GM19452 (cell line): ENCODE results near the gene RBFOX2.

Source experiments
- ATAC-seq: cut with Tn5 transposase; IDR thresholded peaks from one replicate; pipeline ENCODE4 v1.9.1; 2021; ENCODE audit not compliant: unreplicated experiment

Gene RBFOX2

GRCh38 chr22:35873426-35873825 lies 155.2 kb downstream of the RBFOX2 start:
- ATAC-seq: no peak

GRCh38 chr22:35872451-35872850 lies 156.2 kb downstream of the RBFOX2 start:
- no peak for ATAC-seq

DNA sequence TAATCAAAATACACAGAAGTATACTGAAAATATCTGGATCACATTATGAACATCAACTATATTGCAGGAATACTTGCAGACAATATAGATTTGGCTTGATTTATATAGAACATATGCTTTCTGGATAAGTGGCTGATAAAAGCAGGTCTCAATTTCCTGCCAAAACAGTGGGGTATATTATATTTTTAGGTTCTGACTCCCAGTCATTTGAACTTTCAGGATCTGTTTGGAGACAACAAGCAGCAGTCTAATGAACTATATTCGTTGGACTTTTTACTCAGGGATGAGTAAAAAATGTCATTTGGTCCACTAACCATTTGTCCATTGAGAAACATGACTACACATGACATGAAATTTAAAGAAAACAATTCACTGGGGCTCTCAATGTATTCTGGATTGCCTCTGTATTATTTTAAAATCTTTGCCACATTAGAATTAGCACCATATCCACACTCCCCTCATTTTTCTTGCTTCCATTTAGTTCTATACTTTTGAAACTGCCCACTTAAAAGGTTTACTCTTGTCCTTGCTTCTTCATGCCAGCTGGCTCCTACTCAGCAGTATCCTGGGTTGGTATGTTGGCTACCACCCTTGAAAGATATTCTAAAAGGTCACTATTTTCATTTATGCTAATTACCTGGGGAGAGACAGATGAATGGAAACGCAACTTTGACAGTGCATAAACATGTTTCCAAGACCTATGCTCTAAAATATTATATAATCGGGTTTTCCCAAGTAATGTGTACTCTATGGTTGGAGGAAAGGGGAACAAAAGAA lies 157.9 kb downstream of the RBFOX2 start:
- ATAC-seq: no peak

- no peak for ATAC-seq
Measured at GRCh38 chr22:35868938-35869337, 159.7 kb downstream of the RBFOX2 start.

DNA sequence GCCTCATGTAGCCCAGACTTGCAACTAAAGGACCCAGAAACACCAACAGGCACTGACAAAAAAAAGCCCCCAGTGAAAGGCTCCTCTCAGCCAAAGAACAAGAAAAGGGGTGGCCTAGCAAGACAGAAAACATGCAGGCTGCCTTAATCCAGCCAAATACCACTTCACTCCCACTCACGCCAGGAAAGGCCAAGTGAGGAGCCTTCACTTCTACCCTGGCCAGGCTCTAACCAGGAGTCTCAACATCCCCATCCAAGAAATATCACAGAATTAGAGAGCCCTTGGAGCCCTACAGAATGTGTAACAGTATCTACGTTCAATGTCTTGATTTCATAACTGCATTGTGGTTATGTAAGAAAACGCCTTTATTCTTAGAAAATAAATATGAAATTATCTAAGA lies 162.0 kb downstream of the RBFOX2 start:
- ATAC-seq: no peak

DNA sequence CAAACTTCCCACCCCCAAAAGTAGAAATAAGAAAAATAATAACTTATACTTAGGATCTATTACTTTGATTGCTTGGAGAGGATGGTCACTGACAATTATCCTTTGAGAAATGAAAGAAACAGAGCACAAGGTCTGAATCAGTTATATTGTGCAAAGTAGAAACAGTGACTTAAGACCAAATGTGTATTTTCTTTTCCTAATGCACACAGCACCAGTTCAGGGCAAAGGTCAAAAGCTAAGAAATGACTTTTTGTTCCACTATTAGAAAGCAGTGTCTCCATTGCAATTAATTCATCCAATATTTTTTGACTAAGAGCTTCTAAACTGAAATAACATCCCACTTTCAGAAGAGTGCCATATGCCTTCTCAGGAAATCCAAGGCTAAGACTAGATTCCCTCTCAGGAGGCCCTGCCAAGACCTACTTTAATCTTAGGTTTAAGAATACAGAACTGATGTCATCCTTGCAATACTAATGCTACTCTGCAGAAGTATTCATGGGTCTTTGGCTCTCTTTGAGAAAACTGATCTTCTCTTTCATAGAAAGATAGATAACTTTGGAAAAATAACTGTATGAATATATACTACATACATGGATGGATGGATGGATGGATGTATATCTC lies 164.0 kb downstream of the RBFOX2 start:
- no peak for ATAC-seq

DNA sequence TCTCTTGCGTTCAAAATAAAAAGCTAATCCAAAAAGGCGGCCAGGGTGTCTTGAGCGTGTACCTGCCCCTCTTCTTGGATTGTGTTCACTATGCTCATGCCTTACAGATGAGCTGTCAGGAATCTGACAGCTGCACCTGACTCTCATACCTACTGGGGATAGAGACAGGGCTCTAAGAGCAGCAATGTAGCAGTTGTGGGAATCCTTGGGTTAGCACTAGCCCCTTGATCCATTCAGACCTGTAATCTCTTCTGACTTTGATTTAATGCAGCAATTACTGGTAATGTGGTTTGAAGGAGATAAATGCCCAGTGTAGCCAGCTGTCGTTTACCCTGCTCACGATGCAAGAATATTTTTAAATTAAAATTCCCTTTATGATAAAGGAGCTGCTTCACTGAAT lies 165.2 kb downstream of the RBFOX2 start:
- ATAC-seq: no peak

GRCh38 chr22:35862697-35863096 lies 165.9 kb downstream of the RBFOX2 start:
- ATAC-seq: no peak

DNA sequence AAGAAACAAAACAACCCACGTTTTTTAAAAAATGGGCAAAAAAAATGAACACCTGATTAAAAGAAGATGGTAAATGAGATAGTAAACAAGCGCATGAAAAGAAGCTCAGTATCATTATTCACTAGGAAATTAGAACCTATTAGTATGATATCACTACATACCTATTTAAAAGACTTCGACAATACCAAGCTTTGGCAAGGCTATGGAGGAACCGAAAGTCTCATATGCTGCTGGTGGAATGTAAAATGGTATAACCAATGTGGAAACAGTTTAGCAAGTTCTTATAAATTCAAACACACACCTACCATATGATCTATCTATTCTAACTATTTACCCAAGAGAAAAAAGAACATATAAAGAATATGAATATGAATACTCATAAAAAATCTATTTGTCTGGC lies 167.2 kb downstream of the RBFOX2 start:
- ATAC-seq: no peak

GRCh38 chr22:35860837-35861236 lies 167.8 kb downstream of the RBFOX2 start:
- no peak for ATAC-seq

- ATAC-seq: no peak
Measured at GRCh38 chr22:35860087-35860733, 168.4 kb downstream of the RBFOX2 start.

DNA sequence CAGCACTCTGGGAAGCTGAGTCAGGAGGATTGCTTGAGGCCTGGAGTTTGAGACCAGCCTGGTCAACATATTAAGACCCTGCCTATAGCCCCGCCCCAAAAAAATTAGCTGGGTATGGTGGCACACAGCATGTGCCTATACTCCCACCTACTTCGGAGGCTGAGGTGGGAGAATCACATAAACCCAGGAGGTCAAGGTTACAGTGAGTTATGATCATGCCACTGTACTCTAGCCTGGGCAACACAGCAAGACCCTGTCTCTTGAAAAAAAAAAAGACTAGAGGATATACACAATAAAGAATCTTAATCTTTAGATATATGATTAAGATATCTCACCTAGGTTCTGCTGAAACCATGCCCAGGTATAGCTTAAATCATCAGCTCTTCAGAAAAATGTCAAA lies 174.3 kb downstream of the RBFOX2 start:
- ATAC-seq: no peak

DNA sequence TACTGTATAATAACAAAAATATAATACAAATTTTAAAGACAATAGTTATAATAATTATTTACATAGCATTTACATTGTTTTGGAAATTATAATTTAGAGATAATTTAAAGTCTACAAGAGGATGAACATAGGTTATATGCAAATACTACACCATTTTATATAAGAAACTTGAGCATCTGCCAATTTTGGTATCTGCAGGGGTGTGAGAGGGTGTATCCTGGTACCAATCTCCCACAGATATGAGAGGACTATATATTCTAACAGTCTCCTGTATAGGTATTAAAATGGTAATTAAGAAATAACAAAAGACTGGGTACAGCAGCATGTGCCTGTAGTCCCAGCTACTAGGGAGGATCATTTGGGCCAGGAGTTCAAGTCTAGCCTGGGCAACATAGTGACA lies 176.5 kb downstream of the RBFOX2 start:
- no peak for ATAC-seq

GRCh38 chr22:35850831-35851230 lies 177.8 kb downstream of the RBFOX2 start:
- ATAC-seq: no peak

GRCh38 chr22:35846804-35847203 lies 181.8 kb downstream of the RBFOX2 start:
- ATAC-seq: no peak

- ATAC-seq: no peak
Measured at GRCh38 chr22:35844886-35845285, 183.7 kb downstream of the RBFOX2 start.

GRCh38 chr22:35842954-35843353 lies 185.7 kb downstream of the RBFOX2 start:
- no peak for ATAC-seq

- ATAC-seq: no peak
Measured at GRCh38 chr22:35842519-35842913, 186.1 kb downstream of the RBFOX2 start.

- no peak for ATAC-seq
Measured at GRCh38 chr22:35841907-35842518, 186.6 kb downstream of the RBFOX2 start.

DNA sequence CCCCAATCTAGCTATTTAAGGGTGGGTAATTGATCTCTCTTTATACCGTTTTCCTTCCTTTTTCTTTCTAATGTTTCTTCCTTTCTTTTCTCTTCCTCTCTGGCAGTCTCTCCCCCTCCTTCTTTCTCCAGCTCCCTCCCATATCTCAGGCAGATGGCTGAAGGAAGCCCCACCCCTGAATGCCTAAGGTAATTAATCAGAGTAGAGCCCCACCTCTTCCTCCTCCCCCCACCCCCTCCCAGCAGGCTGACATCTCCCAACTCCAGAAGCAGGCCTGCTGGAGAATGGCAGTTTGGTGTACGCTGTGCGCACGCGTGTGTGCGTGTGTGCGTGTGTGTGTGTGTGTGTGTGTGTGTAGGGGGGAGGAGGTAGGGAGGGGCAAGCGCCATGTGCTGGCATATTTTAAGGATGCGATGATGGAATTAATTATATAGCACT lies 188.3 kb downstream of the RBFOX2 start:
- ATAC-seq: no peak

- no peak for ATAC-seq
Measured at GRCh38 chr22:35839841-35840301, 188.8 kb downstream of the RBFOX2 start.
